HCT116 (cell line): ENCODE results near the gene KCTD14.

Experiments
- CTCF ChIP-seq, 3 experiments: fragments of 200-600 bp in 1 of 3; sonication (generic) in 1 of 3; IDR thresholded peaks in 2 of 3; conservative IDR thresholded peaks in 1 of 3; 2 replicates each; pipeline ENCODE4 v1.5.1; 2012 to 2017; ENCODE audit warnings: low read depth in 2 of 3, low read length in 2 of 3, antibody characterized with exemption in 1 of 3, borderline replicate concordance in 1 of 3, control low read depth in 1 of 3, mild to moderate bottlenecking in 1 of 3, mixed read lengths in 1 of 3, mixed run types in 1 of 3, moderate library complexity in 1 of 3; ENCODE audit not compliant: insufficient read depth in 1 of 3
- EZH2 ChIP-seq: fragments of 200-600 bp; sonication (generic); IDR thresholded peaks from 2 replicates; pipeline ENCODE4 v1.6.1; 2017; ENCODE audit warnings: antibody characterized with exemption, mixed run types
- JUND ChIP-seq: IDR thresholded peaks from 2 replicates; pipeline ENCODE4 v1.6.1; 2012
- MAX ChIP-seq: IDR thresholded peaks from 2 replicates; pipeline ENCODE4 v1.6.1; 2012
- RAD21 ChIP-seq: IDR thresholded peaks from 2 replicates; pipeline ENCODE4 v1.6.1; 2012; ENCODE audit warnings: low read depth, mild to moderate bottlenecking
- ZNF274 ChIP-seq: fragments of 200-500 bp; sonication (Bioruptor generic); IDR thresholded peaks from 2 replicates; pipeline ENCODE4 v1.6.1; 2014; ENCODE audit warnings: mild to moderate bottlenecking, low read depth, low read length, inconsistent platforms

- no peak for TF ChIP-seq EZH2
- TF ChIP-seq ZNF274 = no peak
- no peak for TF ChIP-seq JUND
- no peak for TF ChIP-seq CTCF (IDR thresholded peaks at IDR 0.05 in 2 of 3, conservative IDR thresholded peaks at IDR 0.05 in 1 of 3; ENCODE audit: borderline replicate concordance in 1 of 3, insufficient read depth in 1 of 3, low read depth in 2 of 3, low read length in 2 of 3)
- TF ChIP-seq RAD21 = no peak
- no peak for TF ChIP-seq MAX
Measured at GRCh38 chr11:78034623-78035022, 11.5 kb upstream of the KCTD14 start.
